ENCODE measurements around the gene CDC5L.
"Not testable (repeated sequence)": the region's sequence is repeated elsewhere in the genome, so short reads cannot be mapped to it uniquely, and the experiment has no call there.

The CDC5L gene

DNA sequence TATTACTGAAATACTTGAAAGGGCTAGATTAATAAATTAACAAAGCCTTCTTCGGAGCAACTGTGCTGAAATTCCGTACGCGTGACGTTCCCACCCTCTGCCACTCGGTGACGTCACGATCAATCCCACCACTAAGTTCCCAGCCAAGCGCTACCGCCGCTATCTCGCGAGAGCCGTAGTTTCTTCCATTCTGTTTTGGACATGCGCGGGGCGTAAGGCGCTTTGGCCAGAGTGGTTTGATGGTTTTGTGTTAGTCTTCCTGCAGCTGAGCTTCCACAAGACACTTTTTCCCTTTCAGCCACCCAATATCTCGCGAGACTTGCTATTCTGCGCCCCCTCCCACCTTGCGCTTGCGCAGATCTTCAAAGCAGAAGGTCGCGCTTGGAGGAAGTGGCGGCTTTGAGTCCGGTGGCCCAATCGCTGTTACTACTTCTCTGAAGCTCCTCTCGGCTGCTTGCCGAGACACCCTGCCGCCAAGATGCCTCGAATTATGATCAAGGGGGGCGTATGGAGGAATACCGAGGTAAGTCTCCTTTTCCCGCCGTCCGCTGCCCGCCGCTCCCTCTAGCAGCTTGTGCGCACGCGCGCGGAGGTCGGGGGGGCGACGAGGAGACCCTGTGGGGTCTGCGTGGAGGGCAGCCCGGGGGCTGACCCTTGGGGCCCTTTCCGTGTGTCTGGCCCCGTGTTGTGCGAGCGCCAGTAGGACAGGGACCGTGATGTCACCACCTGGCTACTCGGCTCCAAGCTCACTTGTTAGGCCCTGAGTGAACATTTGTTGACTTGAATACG lies at the start of gene CDC5L:
CDC5L (plus strand) TSS at position 361 of the 789 bp plus-strand sequence; CDS start at position 479, 118 bp downstream.
- peak within 1 kb of the TSS; percentile 92 for H3K27ac Mint-ChIP-seq
- peak within 1 kb of the TSS; percentile 91 for H3K4me3 Mint-ChIP-seq
- no peaks in the 10 kb centered on the region for H3K27me3 Mint-ChIP-seq
- ATAC-seq, result peak; percentile 97
- peaks cover 40% of the 10 kb centered on the region for H3K4me1 Mint-ChIP-seq
- peaks cover 28% of the 10 kb centered on the region for H3K36me3 Mint-ChIP-seq
- no peaks in the 10 kb centered on the region for H3K9me3 Mint-ChIP-seq

- no peaks in the 10 kb centered on the region for H3K4me1 Mint-ChIP-seq
- peak; percentile 83 for ATAC-seq
- no peak overlapping the region for H3K27ac Mint-ChIP-seq
- H3K9me3 Mint-ChIP-seq, result no peaks in the 10 kb centered on the region
- H3K27me3 Mint-ChIP-seq, result peaks cover 34% of the 10 kb centered on the region
- H3K4me3 Mint-ChIP-seq, result no peak overlapping the region
- H3K36me3 Mint-ChIP-seq, result no peaks in the 10 kb centered on the region
These were observed 49.0 kb upstream of the CDC5L start for GRCh38 chr6:44338228-44339122.

- ATAC-seq, result no peak
- no peaks in the 10 kb centered on the region for H3K9me3 Mint-ChIP-seq
- no peaks in the 10 kb centered on the region for H3K36me3 Mint-ChIP-seq
- H3K27me3 Mint-ChIP-seq, result peaks cover 42% of the 10 kb centered on the region
- no peaks in the 10 kb centered on the region for H3K4me1 Mint-ChIP-seq
- no peak overlapping the region for H3K27ac Mint-ChIP-seq
- H3K4me3 Mint-ChIP-seq, result no peak overlapping the region
These were observed 48.2 kb upstream of the CDC5L start for GRCh38 chr6:44339301-44339700.

- Mint-ChIP-seq H3K27me3 (peaks cover 49% of the 10 kb centered on the region), H3K4me3 (no peak overlapping the region), H3K4me1 (no peaks in the 10 kb centered on the region), H3K36me3 (no peaks in the 10 kb centered on the region), H3K9me3 (no peaks in the 10 kb centered on the region), H3K27ac (no peak overlapping the region)
- no peak for ATAC-seq
These were observed 47.5 kb upstream of the CDC5L start for GRCh38 chr6:44339763-44340625.

DNA sequence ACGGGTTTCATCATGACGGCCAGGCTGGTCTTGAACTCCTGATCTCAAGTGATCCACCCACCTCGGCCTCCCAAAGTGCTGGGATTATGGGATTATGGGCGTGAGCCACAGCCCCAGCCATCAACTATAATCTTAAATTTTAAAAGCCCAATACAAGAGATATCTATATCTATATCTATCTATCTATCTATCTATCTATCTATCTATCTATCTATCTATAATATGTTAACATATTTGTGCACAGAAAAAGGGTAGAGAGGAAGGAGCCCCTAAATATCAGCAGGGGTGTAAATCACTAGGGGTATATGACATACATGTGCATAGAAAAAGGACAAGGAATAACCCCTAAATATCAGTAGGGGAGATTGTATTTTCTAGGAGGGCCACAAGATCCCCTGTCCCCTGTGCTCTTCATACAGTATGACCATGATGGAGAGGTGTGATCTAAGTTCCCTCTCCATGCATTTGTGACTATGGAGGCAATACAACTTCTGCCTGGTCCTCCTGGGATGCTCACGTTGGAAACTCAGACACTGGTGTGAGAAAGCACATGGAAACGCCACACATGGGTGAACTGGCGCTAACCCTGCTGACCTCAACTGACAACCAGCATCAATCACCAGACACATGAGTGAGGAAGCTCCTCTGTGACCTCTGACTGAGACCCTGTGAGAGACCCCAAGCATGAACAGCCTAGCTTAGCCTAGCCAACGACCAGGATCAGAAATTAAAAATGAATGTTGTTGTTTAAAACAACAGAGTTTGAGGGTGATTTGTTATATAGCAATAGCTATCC lies 46.2 kb upstream of the CDC5L start:
- Mint-ChIP-seq H3K4me3 (no peak overlapping the region), H3K27ac (no peak overlapping the region), H3K36me3 (no peaks in the 10 kb centered on the region), H3K27me3 (peaks cover 54% of the 10 kb centered on the region), H3K9me3 (no peaks in the 10 kb centered on the region), H3K4me1 (no peaks in the 10 kb centered on the region)
- ATAC-seq, result no peak

GRCh38 chr6:44342052-44342451 lies 45.5 kb upstream of the CDC5L start:
- H3K9me3 Mint-ChIP-seq, result no peaks in the 10 kb centered on the region
- no peak overlapping the region for H3K4me3 Mint-ChIP-seq
- no peaks in the 10 kb centered on the region for H3K4me1 Mint-ChIP-seq
- H3K27me3 Mint-ChIP-seq, result peaks cover 52% of the 10 kb centered on the region
- ATAC-seq, result no peak
- H3K36me3 Mint-ChIP-seq, result no peaks in the 10 kb centered on the region
- no peak overlapping the region for H3K27ac Mint-ChIP-seq

DNA sequence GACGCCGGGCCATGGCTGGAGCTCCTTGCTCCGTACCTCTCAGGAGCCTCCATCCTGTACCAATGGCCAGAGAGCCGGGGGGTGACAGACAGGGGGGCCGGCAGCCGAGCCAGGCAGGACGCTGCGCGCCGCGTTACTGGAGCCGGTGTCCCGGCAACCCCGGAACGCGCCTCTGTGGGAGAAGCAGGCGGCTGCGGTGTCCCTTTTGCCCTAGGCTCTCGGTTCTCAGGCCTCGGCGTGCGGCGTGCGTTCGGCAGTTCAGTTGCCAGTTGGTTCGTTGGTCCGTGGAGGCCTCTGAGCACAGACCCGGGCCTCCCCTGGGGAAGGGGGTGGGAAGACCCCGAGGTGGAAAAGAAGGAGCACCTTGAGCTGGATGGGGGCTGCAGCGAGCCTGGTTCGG lies 45.0 kb upstream of the CDC5L start, which contains the start of gene SPATS1:
SPATS1 (plus strand) TSS at position 162 of the 400 bp plus-strand sequence. CDS start 446 bp downstream, outside the sequence.
- Mint-ChIP-seq H3K27me3 (peaks cover 47% of the 10 kb centered on the region), H3K27ac (no peak within 1 kb of the TSS), H3K4me1 (no peaks in the 10 kb centered on the region), H3K4me3 (no peak within 1 kb of the TSS), H3K9me3 (no peaks in the 10 kb centered on the region), H3K36me3 (no peaks in the 10 kb centered on the region)
- ATAC-seq, result no peak

DNA sequence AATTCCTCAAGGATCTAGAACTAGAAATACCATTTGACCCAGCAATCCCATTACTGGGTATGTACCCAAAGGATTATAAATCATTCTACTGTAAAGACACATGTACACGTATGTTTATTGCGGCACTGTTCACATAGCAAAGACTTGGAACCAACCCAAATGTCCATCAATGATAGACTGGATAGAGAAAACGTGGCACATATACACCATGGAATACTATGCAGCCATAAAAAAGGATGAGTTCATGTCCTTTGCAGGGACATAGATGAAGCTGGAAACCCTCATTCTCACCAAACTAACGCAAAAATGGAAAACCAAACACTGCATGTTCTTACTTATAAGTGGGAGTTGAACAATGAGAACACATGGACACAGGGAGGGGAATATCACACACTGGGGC lies 40.7 kb upstream of the CDC5L start:
- H3K4me1 Mint-ChIP-seq, H3K36me3 Mint-ChIP-seq, H3K4me3 Mint-ChIP-seq, H3K9me3 Mint-ChIP-seq, ATAC-seq, H3K27ac Mint-ChIP-seq: not testable (repeated sequence)
- H3K27me3 Mint-ChIP-seq, result peaks cover 36% of the 10 kb centered on the region

- Mint-ChIP-seq H3K9me3 (no peaks in the 10 kb centered on the region), H3K27me3 (peaks cover 4% of the 10 kb centered on the region), H3K4me1 (no peaks in the 10 kb centered on the region), H3K27ac (no peak overlapping the region), H3K36me3 (no peaks in the 10 kb centered on the region), H3K4me3 (no peak overlapping the region)
- no peak for ATAC-seq
These were observed 37.4 kb upstream of the CDC5L start for GRCh38 chr6:44349904-44350649.

- H3K4me3 Mint-ChIP-seq, H3K36me3 Mint-ChIP-seq, H3K27ac Mint-ChIP-seq: not testable (repeated sequence)
These were observed 36.9 kb upstream of the CDC5L start for GRCh38 chr6:44350650-44350994.

GRCh38 chr6:44352259-44352658 lies 35.2 kb upstream of the CDC5L start:
- ATAC-seq, result no peak
- Mint-ChIP-seq H3K4me3 (no peak overlapping the region), H3K4me1 (no peaks in the 10 kb centered on the region), H3K27me3 (peaks cover 16% of the 10 kb centered on the region), H3K36me3 (no peaks in the 10 kb centered on the region), H3K27ac (no peak overlapping the region), H3K9me3 (peaks cover 11% of the 10 kb centered on the region)

More at GRCh38 chr6:44350650-44350994, 36.9 kb upstream of the CDC5L start:
- not testable (repeated sequence) for H3K4me1 Mint-ChIP-seq, ATAC-seq, H3K27me3 Mint-ChIP-seq, H3K9me3 Mint-ChIP-seq

GRCh38 chr6:44353336-44353735 lies 34.2 kb upstream of the CDC5L start:
- Mint-ChIP-seq H3K27ac (no peak overlapping the region), H3K9me3 (peaks cover 11% of the 10 kb centered on the region), H3K4me3 (no peak overlapping the region), H3K27me3 (peaks cover 18% of the 10 kb centered on the region), H3K36me3 (no peaks in the 10 kb centered on the region), H3K4me1 (no peaks in the 10 kb centered on the region)
- ATAC-seq, result no peak

- Mint-ChIP-seq H3K4me3 (no peak overlapping the region), H3K36me3 (no peaks in the 10 kb centered on the region), H3K27me3 (peaks cover 18% of the 10 kb centered on the region), H3K27ac (no peak overlapping the region), H3K4me1 (no peaks in the 10 kb centered on the region), H3K9me3 (peaks cover 11% of the 10 kb centered on the region)
- ATAC-seq, result no peak
These were observed 31.9 kb upstream of the CDC5L start for GRCh38 chr6:44355640-44356039.

DNA sequence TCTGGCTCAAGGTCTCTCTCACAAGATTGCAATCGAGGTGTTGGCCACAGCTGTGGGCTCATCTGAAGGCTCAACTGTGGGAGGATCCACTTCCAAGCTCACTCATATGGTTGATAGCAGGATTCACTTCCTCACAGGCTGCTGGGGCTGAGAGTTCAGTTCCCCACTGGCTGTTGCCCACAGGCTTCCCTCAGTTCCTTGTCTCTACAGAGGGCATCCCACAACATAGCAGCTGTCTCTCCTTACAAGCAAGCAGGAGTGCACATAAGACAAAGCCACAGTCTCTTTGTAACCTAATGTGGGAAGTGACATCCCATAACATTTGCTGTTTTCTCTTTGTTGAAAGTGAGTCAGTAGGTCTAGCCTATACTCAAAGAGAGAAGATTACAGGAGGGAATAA lies 31.0 kb upstream of the CDC5L start:
- Mint-ChIP-seq H3K27ac (no peak overlapping the region), H3K4me3 (no peak overlapping the region)
- ATAC-seq, result no peak

More for the DNA sequence above, 31.0 kb upstream of the CDC5L start:
- Mint-ChIP-seq H3K4me1 (no peaks in the 10 kb centered on the region), H3K27me3 (peaks cover 23% of the 10 kb centered on the region), H3K9me3 (peaks cover 11% of the 10 kb centered on the region), H3K36me3 (no peaks in the 10 kb centered on the region)
